ENCODE results near the gene DCDC2B.
"Not testable (repeated sequence)": the region's sequence is repeated elsewhere in the genome, so short reads cannot be mapped to it uniquely, and the experiment has no call there.

The DCDC2B gene

DNA sequence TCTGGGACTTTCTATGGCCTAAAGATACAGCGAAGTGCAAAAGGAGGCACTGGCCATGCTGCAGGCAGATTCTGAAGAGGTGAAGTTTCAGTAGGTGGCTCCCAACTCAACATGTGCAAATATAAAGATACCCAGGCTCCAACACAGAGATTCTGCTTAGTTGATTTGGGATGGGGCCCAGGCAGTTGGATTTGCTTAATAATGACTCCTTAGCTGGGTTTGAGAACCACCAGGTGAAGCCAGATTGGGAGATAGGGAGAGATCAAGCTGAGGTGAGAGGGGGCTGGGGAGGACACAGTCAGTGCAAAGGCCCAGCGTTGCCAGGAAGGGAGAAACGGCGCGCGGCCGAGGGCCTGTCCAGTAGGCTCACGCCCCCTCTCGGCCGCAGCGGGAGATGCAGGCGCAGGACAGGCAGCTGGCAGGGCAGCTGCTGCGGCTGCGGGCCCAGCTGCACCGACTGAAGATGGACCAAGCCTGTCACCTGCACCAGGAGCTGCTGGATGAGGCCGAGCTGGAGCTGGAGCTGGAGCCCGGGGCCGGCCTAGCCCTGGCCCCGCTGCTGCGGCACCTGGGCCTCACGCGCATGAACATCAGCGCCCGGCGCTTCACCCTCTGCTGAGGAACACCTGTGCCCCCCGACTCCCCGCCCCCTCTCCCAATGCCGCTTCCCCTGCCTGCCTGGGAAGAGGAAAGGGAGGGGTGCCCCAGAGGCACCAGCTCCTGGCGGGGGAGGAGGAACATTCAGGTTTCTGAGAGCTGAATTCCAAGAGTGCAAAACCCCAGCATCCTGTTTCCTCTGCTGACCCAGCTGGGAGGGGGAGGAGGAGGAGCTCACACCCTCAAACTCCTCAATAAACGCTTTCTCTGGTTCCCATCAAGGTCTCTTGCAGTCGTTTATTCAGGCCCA lies 39.3 kb downstream of the DCDC2B start:
- Histone ChIP-seq H3K9me3 (ENCODE audit: control insufficient read depth, insufficient read depth, low read depth, low read length) (no peaks in the 10 kb centered on the region), H3K36me3 (ENCODE audit: control insufficient read depth, insufficient read depth, low read length) (no peaks in the 10 kb centered on the region), H3K4me1 (ENCODE audit: control insufficient read depth, insufficient read depth, low read length) (peaks cover 23% of the 10 kb centered on the region), H3K27ac (ENCODE audit: low read depth, low read length) (no peak overlapping the region), H3K27me3 (ENCODE audit: control insufficient read depth, insufficient read depth, low read length) (no peaks in the 10 kb centered on the region), H3K9ac (ENCODE audit: low read length) (no peak overlapping the region), H3K4me3 (ENCODE audit: low read depth, low read length) (peak overlapping the region; percentile 42)

DNA sequence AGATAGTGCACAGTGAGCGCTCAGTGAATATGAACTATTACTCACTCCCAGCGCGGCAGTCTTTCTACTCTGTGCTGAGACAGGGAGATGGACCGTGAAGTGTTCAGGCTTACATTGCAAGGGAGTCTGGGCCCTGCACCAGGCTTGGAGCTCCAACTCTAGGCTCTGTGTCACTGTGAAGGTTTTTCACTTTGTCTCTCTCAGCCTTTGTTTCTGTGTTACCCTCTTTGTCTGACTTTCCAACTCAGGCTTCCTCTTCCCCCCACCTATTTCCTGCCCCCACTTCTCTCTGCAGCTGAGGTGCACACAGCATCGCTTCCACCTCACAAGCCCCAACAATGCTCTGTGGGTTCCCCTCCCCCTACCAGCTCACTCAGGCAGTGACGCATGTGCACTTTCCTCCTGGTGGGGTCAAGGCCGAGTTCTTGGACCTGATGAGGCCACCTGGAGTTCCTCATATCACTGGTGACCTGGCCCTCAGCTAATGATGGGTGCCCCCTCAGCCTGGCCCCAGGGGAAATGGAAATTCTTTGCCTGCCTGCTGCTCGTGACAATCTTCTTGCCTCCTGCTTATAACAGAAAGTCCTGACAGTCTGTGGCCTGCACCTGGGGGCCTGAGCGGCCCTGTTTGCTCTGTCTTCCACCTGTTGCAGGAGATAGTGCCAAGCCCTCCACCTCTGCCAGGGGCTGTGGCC lies 41.1 kb downstream of the DCDC2B start:
- peaks cover 23% of the 10 kb centered on the region for H3K4me1 ChIP-seq (ENCODE audit: control insufficient read depth, insufficient read depth, low read length)
- H3K27me3 ChIP-seq (ENCODE audit: control insufficient read depth, insufficient read depth, low read length), result no peaks in the 10 kb centered on the region
- H3K9ac ChIP-seq (ENCODE audit: low read length), result no peak overlapping the region
- no peaks in the 10 kb centered on the region for H3K9me3 ChIP-seq (ENCODE audit: control insufficient read depth, insufficient read depth, low read depth, low read length)
- H3K36me3 ChIP-seq (ENCODE audit: control insufficient read depth, insufficient read depth, low read length), result no peaks in the 10 kb centered on the region
- H3K27ac ChIP-seq (ENCODE audit: low read depth, low read length), result no peak overlapping the region
- H3K4me3 ChIP-seq (ENCODE audit: low read depth, low read length), result no peak overlapping the region

DNA sequence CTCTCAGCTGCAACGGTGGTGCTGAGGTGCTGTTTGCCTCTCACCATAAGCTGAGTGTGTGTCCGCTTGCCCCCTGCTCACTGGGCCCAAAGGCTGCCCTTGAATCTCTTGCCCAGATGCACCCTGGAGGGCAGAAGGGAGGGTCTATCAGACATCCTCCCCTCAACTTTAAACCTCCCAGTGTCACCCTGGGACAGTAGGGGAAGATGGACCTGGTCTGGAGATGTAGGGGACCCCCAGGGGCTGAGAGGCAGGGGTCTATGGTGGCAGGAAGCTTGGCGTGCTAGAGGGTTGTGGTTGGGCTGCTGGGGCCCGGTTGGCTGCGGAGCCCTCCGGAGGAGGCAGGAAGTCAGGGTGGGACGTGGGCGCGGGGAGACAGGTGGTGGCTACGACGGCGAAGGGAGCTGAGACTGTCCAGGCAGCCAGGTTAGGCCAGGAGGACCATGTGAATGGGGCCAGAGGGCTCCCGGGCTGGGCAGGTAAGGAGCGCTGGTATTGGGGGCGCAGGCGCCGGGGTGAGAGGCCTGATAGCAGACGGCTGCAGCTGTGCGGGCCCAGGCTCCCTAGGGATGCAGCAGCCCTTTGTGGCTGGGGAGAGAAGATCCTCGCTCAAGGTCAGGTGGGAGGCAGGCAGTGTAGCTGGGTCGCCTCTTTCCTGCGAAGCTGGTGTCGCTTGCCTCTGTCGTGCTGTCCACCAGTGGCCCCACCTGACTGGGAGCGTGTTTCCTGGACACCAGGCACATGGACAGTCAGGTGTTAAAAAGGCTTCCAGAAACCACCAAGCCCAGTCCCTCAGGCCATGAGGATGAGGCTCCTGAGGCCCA lies 42.2 kb downstream of the DCDC2B start, which contains the start of gene LCK:
LCK (plus strand) TSS at position 373 of the 824 bp plus-strand sequence. CDS start 23,065 bp downstream, outside the sequence.
- Histone ChIP-seq H3K4me1 (ENCODE audit: control insufficient read depth, insufficient read depth, low read length) (peaks cover 23% of the 10 kb centered on the region), H3K9ac (ENCODE audit: low read length) (no peak within 1 kb of the TSS), H3K4me3 (ENCODE audit: low read depth, low read length) (no peak within 1 kb of the TSS), H3K27ac (ENCODE audit: low read depth, low read length) (no peak within 1 kb of the TSS), H3K9me3 (ENCODE audit: control insufficient read depth, insufficient read depth, low read depth, low read length) (no peaks in the 10 kb centered on the region), H3K27me3 (ENCODE audit: control insufficient read depth, insufficient read depth, low read length) (no peaks in the 10 kb centered on the region), H3K36me3 (ENCODE audit: control insufficient read depth, insufficient read depth, low read length) (no peaks in the 10 kb centered on the region)

DNA sequence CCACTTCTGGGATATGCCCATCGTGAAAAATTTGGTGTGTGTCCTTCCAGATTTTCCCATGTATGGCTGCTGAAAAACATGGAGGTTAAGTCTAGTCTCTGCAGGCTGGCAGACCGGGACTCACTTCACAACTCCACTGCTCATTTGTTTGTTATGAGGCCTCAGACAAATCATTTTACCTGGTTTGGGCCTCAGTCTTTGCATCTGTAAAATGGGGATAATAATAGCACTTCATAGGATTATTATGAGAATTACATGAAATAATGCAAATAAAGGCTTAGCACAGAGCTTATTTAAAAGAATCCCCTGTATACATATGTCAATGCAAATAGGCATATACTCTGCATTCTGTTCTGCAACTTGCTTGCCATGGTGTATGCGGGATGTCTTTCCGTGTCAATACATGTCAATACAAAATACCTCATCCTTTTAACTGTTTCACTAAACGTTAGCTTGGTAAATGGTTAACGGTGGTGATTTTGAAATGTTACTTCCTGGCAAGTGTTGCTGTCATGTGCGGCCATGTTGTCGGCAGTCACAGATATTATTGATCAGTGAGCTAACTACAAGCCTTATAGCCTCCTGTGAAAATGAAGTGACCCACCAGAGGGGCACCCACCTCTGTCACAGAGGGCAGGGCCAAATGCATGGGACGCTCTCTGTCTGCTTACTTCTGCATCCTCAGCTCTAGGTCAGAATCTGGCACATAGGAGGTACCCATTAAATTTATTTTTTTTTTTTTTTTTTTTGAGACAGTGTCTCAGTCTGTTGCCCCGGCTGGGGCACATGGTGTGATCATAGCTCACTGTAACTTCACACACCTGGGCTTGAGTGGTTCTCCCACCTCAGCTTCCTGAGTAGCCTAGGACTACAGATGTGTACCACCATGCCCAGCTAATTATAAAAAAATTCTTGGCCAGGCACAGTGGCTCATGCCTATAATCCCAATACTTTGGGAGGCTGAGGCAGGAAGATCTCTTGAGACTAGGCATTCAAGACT lies 46.5 kb downstream of the DCDC2B start:
- no peak overlapping the region for H3K4me3 ChIP-seq (ENCODE audit: low read depth, low read length)
- no peaks in the 10 kb centered on the region for H3K36me3 ChIP-seq (ENCODE audit: control insufficient read depth, insufficient read depth, low read length)
- H3K27ac ChIP-seq (ENCODE audit: low read depth, low read length), result no peak overlapping the region

DNA sequence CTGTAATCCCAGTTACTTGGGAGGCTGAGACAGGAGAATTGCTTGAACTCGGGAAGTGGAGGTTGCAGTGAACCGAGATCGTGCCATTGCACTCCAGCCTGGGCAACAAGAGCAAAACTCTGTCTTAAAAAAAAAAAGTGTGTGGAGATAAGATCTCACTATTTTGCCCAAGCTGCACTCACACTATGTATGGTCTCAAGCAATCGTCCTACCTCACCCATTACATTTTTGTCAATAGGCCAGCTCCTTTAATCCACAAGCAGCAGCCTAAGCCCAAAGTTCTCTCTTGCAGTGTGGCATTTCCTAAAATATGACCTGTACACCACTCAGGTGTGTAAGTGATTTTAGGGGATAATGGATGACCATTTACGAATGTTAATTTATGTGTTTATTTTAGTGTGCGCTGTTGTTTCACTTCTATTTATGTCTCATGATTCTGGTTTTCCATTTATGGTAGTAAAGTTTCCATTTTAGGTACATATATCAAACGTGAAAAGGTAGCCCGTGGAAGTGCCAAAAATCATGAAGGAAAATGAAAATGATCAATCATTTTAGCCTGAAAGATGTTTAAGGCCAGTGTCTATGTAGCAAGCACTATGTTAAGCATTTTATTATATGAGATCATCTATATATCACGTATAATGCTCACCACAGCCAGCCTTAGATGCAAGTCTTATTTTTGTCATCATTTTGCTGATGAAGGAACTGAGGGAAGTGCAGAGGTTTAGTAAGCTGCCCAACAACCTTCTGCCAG lies 47.8 kb downstream of the DCDC2B start:
- Histone ChIP-seq H3K4me3 (ENCODE audit: low read depth, low read length) (no peak overlapping the region), H3K27me3 (ENCODE audit: control insufficient read depth, insufficient read depth, low read length) (no peaks in the 10 kb centered on the region), H3K9ac (ENCODE audit: low read length) (no peak overlapping the region), H3K9me3 (ENCODE audit: control insufficient read depth, insufficient read depth, low read depth, low read length) (no peaks in the 10 kb centered on the region), H3K27ac (ENCODE audit: low read depth, low read length) (no peak overlapping the region), H3K36me3 (ENCODE audit: control insufficient read depth, insufficient read depth, low read length) (no peaks in the 10 kb centered on the region), H3K4me1 (ENCODE audit: control insufficient read depth, insufficient read depth, low read length) (peaks cover 5% of the 10 kb centered on the region; the same call in 1 of the 2 replicates)

More for the DNA sequence above, 46.5 kb downstream of the DCDC2B start:
- Histone ChIP-seq H3K4me1 (ENCODE audit: control insufficient read depth, insufficient read depth, low read length) (peaks cover 14% of the 10 kb centered on the region), H3K27me3 (ENCODE audit: control insufficient read depth, insufficient read depth, low read length) (no peaks in the 10 kb centered on the region), H3K9me3 (ENCODE audit: control insufficient read depth, insufficient read depth, low read depth, low read length) (no peaks in the 10 kb centered on the region), H3K9ac (ENCODE audit: low read length) (no peak overlapping the region)

DNA sequence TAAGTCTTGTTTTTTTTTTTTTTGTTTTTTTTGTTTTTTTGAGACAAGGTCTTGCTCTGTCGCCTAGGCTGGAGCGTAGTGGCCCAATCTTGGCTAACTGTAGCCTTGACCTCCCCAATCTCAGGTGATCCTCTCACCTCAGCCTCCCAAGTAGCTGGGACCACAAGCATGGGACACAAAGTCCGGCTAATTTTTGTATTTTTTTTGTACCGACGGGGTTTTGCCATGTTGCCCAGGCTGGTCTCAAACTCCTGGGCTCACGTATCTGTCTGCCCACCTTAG lies 48.3 kb downstream of the DCDC2B start:
- Histone ChIP-seq H3K27me3 (ENCODE audit: control insufficient read depth, insufficient read depth, low read length) (no peaks in the 10 kb centered on the region), H3K27ac (ENCODE audit: low read depth, low read length) (no peak overlapping the region), H3K4me1 (ENCODE audit: control insufficient read depth, insufficient read depth, low read length) (peaks cover 3% of the 10 kb centered on the region; the same call in 1 of the 2 replicates), H3K9ac (ENCODE audit: low read length) (no peak overlapping the region), H3K36me3 (ENCODE audit: control insufficient read depth, insufficient read depth, low read length) (no peaks in the 10 kb centered on the region), H3K4me3 (ENCODE audit: low read depth, low read length) (no peak overlapping the region), H3K9me3 (ENCODE audit: control insufficient read depth, insufficient read depth, low read depth, low read length) (no peaks in the 10 kb centered on the region)

DNA sequence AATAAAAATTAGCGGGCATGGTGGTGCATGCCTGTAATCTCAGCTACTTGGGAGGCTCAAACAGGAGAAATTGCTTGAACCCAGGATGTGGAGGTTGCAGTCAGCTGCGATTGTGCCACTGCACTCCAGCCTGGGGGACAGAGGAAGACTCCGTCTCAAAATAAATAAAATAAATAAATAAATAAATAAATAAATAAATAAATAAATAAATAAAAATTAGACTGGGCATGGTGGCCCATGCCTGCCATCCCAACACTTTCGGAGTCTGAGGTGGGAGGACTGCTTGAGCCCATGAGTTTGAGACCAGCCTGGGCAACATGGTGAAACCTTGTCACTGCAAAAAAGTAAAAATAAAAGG lies 54.3 kb downstream of the DCDC2B start:
- H3K9me3 ChIP-seq (ENCODE audit: control insufficient read depth, insufficient read depth, low read depth, low read length); H3K36me3 ChIP-seq (ENCODE audit: control insufficient read depth, insufficient read depth, low read length); H3K4me1 ChIP-seq (ENCODE audit: control insufficient read depth, insufficient read depth, low read length); H3K4me3 ChIP-seq (ENCODE audit: low read depth, low read length); H3K9ac ChIP-seq (ENCODE audit: low read length); H3K27me3 ChIP-seq (ENCODE audit: control insufficient read depth, insufficient read depth, low read length); H3K27ac ChIP-seq (ENCODE audit: low read depth, low read length): not testable (repeated sequence)

- H3K36me3 ChIP-seq (ENCODE audit: control insufficient read depth, insufficient read depth, low read length), result no peaks in the 10 kb centered on the region
- no peaks in the 10 kb centered on the region for H3K27me3 ChIP-seq (ENCODE audit: control insufficient read depth, insufficient read depth, low read length)
- H3K9me3 ChIP-seq (ENCODE audit: control insufficient read depth, insufficient read depth, low read depth, low read length), result no peaks in the 10 kb centered on the region
- H3K4me3 ChIP-seq (ENCODE audit: low read depth, low read length), result no peak overlapping the region
- no peaks in the 10 kb centered on the region for H3K4me1 ChIP-seq (ENCODE audit: control insufficient read depth, insufficient read depth, low read length)
- no peak overlapping the region for H3K9ac ChIP-seq (ENCODE audit: low read length)
- no peak overlapping the region for H3K27ac ChIP-seq (ENCODE audit: low read depth, low read length)
Observed at GRCh38 chr1:32263744-32264143, 54.9 kb downstream of the DCDC2B start.
